ENCODE measurements around the gene SAMD4B.

SAMD4B gene

DNA sequence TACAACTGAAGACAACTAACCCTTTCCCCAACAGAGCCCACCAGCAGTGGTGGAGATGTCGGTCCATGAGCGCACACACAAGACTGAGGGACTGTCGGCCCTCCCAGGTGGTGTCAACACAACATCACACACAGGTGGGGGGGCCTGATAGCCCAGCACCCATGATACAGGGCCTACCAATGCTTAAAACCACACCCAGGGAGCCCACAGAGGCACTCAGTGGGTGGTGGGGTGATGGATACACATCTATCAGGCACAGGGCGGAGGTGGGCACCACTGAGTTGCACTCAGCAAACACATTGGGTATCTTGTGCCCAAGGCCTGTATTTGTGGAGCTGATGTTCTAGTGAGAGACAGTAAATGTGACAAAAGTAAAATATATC lies 57.4 kb downstream of the SAMD4B start:
- DNase-seq, result no peak

GRCh38 chr19:39400061-39400460 lies 57.8 kb downstream of the SAMD4B start:
- no peak for DNase-seq

DNA sequence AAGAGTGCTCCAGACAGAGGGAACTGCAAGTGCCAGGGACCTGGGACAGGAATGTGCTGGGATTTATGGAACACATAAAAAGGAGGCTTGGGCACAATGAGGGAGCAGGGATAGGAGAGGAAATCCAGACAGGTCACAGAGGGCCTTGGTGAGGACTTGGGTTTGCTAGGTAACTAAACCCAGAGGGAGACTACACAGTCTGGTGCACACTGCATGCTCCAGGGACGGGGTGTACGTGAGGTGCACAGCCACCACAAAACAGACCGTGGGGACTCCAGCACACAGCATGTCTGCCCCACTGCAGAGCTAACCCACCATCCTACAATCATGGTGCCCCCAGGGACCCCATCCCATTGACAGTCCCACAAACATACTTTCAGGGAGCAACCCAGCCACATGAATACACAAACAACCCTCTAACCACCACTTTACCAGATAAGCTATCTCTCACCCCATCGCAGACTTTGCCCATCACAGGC lies 58.9 kb downstream of the SAMD4B start:
- DNase-seq, result no peak

GRCh38 chr19:39401549-39402345 lies 59.5 kb downstream of the SAMD4B start:
- no peak for DNase-seq

- peak; percentile 97 for DNase-seq
Observed at GRCh38 chr19:39402346-39403300, 60.4 kb downstream of the SAMD4B start.

- DNase-seq, result peak; percentile 89
Observed at GRCh38 chr19:39403331-39404312, 61.4 kb downstream of the SAMD4B start.

DNA sequence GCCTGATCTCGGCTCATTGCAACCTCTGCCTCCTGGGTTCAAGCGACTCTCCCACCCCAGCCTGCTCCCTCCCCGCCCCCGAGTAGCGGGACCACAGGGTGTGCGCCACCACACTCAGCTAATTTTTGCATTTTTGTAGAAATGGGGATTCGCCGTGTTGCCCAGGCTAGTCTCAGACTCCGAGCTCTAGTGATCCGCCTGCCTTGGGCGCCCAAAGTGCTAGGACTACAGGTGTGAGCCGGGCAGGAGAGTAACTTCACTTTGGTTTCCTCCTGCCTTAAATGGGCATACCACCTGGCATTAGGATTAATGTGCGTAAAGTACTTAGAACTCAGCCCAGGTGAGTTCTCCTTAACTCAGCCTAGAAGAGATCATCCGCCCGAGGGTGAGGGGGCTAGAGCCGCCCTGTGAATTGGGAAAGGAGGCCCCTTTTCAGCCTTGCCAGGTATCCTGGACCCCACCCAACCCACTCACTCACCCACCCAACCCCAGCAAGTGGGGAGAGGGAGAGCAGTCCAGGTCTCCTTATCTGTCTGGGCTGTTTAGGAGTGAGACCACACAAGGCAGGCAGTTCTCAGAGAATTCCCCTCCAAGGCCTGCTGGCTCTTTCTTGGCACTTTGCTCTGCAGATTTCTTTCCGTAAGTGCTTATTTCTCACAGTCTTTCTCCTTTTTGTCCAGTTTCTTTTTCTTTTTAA lies 63.2 kb downstream of the SAMD4B start:
- no peak for DNase-seq

DNA sequence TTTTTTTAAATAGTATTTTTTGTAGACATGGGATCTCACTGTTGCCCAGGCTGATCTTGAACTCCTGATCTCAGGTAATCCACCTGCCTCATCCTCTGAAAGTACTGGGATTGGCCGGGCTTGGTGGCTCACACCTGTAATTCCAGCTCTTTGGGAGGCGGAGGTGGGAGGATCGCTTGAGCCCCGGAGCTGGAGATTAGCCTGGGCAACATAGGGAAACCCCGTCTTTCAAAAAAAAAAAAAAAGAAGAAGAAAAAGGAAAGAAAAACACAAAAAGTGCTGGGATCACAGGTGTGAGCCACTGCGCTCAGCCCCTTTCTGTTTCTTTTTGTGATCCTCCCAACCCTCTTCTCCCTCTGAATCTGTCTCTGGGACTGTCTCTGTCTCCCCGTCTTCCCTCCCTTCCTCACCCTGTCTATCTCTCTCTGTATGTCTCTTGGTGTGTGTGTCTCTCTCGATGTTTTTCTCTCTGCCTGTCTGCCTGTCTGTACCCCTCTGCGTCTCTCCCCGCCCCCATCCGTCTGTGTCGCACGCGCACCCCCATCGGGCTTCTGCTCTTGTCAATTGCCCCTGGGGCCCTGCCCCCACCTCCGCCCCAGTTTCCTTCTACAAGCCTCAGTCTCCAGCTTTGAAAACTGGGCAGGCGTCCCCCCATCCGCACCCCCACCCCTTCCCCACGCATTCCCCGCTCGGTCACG lies 63.9 kb downstream of the SAMD4B start:
- DNase-seq, result peak; percentile 98

DNA sequence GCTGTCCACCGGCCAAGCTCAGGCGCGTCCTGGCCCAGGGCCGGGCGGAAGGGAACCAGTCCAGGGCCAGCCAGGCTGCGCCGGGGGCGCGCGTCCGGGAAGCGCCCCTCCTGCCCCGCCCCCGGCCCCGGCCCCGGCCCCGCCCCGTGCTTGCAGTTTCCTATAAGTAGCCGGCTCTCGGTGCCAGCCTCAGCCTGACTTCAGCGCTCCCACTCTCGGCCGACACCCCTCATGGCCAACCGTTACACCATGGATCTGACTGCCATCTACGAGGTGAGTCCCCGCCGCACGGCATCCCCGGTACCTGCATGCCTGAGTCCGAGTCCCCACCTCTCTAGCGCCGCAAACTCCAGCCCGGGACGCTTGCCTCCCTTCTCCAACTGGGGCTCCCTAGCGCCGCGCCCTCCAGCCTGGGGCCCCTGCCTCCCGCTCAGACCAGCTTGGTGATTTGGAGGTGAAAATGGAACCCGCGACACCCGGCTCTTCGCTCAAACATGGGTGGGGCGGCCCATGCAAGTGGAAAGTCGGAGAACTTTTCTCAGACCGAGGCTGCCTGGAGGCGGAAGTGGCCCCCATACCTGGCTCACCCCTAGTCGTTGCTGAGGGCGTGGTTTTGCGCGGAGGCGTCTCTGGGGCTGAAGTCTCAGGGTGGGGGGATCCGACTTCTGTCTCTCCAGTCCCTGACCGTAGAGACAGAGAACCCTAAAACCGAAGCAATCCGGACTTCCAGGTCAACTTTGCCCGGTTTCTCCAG lies 64.6 kb downstream of the SAMD4B start, which contains the start of gene ZFP36:
Gene ZFP36 (plus strand): TSS at position 192 of the 754 bp plus-strand sequence. CDS start 58 bp downstream, at position 250.
- peak; percentile 98 for DNase-seq

DNA sequence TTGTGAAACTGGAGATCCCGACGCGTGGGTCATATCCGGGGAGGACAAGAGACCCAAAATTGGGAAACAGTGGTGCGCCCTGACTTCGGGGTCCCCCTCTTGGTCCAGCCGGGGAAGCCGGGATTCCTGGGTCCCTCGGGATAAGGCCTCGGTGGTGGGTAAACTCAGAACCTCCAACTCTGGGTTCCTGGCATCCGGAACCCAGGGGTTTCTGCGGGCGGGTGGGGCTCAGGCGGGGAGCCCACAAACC lies 65.1 kb downstream of the SAMD4B start:
- no peak for DNase-seq

- no peak for DNase-seq
Observed at GRCh38 chr19:39407660-39408391, 65.6 kb downstream of the SAMD4B start.

GRCh38 chr19:39408392-39409207 lies 66.4 kb downstream of the SAMD4B start:
- DNase-seq, result no peak

GRCh38 chr19:39409208-39410016 lies 67.2 kb downstream of the SAMD4B start:
- peak; percentile 86 for DNase-seq

DNA sequence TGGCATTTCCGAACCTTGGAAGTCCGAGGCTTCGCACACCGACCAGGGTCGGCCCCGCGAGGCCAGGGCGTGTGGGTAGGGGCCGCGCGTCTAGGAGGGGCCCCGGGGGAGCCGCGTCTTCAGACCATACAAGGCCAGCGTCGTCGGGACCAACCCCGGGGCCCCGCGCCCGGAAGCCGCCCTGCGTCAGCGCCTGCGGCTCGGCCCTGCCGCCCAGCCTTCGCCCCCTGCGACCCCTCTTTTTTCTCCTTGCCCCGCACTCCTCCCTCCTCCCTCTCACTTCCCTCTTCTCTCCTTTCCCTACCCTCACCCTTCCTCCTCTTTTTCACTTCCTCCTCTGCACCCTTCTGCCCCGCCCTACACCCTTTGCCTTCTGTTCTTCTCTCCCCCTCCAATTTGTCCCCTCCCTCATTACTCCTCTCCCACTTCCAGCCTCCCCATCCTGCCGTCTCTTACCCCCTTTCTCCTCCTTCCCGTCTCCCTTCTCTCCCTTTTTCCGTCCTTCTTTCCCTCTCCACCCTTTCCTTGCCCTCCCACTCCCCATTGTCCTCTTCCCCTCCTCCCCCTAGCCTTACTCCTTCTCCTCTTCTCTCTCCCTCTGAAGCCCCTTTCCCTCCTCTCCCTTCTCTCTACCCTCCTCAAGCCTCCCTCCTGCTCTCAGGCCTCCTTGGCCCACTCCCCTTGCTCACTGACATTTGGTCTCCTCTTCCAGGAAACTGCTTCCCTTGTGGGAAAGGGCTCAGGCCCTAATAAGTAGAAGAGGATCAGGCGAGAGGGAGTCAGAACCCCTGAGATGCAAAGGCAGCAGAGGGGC lies 68.0 kb downstream of the SAMD4B start:
- peak; percentile 43 for DNase-seq

GRCh38 chr19:39410831-39411080 lies 68.5 kb downstream of the SAMD4B start:
- no peak for DNase-seq

GRCh38 chr19:39411081-39411831 lies 69.0 kb downstream of the SAMD4B start:
- no peak for DNase-seq

- peak; percentile 100 for DNase-seq
Observed at GRCh38 chr19:39411832-39412099, 69.5 kb downstream of the SAMD4B start.

Measured in NCI-H2227 treated with DMSO at 0.1 percent for 48 hours (cell line).